ENCODE measurements around the gene OVCA2.
"Not testable (repeated sequence)": the region's sequence is repeated elsewhere in the genome, so short reads cannot be mapped to it uniquely, and the experiment has no call there.

The OVCA2 gene

DNA sequence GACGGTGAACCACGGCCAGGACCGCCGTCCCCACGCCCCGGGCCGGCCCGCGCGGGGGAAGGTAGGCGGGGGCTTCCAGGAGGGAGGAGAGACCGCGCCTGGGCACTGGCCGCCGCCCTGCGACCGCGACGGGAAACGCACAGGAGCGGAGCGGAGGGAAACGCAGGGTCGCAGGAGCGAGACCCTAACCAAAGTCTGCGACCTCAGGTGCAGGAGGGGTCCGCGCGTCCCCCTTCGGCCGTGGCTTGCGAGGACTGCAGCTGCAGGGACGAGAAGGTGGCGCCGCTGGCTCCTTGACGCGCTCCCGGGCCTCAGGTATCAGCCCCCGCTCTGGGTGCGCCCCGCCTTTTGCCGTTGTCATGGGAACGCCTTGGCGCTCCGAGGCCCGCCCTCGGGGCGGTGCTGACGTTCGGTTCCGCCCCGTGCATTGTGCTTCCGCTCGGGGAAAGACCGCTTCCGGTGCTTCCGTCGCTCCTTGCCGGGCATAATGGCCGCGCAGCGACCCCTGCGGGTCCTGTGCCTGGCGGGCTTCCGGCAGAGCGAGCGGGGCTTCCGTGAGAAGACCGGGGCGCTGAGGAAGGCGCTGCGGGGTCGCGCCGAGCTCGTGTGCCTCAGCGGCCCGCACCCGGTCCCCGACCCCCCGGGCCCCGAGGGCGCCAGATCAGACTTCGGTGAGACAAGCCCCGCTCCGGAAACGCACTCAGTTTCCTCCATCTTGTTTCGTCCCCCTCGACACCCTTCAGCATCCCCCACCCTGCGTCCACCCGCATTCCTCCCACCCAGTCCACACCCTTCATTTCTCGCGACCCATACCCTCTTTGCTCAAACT, at the start of gene OVCA2:
OVCA2 (plus strand) TSS at position 462 of the 829 bp plus-strand sequence; CDS start at position 488, 26 bp downstream.
- peak; percentile 95 for DNase-seq (ENCODE audit: low read depth)

DNA sequence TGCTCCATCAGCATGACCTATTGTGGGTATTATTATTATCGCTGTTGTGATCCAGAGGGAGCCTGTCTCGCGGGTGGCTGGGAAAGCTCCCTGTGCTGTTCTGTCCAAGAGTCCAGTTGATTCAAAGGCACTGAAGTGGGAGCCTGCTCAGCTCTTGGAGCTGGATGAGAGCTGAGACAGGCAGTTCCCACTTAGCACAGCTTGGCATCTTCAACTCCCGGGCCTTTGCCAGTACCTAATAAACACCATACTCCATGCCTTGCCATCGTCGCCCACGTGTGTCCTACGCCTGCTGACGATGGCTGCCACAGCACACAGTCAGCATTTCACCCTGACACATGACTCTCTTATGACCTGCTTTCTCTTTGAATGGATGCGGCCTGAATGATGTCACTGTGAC, 49.3 kb upstream of the OVCA2 start:
- no peak for DNase-seq (ENCODE audit: low read depth)

DNA sequence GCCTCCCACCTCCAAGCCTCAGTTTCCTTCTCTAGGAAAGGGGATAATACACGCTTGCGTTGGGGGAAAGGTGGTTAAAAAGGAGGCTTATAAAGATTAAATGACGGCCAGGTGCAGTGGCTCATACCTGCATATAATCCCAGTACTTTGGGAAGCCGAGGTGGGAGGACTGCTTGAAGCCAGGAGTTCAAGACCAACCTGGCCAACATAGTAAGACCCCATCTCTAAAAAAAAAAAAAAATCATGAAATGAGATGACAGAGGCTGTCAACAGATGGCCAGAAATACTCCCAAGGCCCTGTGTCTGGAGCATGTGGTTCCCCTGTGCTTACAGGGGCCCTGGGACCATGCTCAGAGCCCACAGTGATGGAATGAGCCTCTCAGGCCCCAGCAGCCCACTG, 47.1 kb upstream of the OVCA2 start:
- DNase-seq (ENCODE audit: low read depth), result no peak

DNA sequence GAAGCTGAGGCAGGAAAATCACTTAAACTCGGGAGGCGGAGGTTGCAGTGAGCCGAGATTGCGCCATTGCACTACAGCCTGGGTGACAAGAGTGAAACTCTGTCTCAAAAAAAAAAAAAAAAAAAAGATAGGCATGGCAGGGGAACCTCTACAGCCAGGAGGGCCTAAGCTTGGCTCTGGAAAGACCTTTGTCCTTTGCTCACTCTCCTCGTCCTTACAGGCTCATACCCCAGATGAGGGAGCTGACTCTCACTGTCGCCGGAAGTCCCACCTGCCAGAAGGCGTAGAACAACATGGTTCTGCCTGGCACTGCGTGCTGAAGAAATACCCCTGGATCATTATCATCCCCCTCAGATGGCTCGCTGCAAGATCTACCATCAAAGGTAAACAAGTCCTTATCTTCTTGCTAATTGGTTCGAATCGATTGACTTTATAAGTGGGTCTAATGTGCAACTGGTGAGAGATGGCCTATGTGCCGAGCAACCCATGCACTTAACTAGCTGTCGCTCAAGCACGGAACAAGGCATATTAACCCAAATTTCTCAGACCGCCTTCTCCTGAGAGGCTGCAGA, 46.4 kb upstream of the OVCA2 start:
- DNase-seq (ENCODE audit: low read depth), result no peak

DNA sequence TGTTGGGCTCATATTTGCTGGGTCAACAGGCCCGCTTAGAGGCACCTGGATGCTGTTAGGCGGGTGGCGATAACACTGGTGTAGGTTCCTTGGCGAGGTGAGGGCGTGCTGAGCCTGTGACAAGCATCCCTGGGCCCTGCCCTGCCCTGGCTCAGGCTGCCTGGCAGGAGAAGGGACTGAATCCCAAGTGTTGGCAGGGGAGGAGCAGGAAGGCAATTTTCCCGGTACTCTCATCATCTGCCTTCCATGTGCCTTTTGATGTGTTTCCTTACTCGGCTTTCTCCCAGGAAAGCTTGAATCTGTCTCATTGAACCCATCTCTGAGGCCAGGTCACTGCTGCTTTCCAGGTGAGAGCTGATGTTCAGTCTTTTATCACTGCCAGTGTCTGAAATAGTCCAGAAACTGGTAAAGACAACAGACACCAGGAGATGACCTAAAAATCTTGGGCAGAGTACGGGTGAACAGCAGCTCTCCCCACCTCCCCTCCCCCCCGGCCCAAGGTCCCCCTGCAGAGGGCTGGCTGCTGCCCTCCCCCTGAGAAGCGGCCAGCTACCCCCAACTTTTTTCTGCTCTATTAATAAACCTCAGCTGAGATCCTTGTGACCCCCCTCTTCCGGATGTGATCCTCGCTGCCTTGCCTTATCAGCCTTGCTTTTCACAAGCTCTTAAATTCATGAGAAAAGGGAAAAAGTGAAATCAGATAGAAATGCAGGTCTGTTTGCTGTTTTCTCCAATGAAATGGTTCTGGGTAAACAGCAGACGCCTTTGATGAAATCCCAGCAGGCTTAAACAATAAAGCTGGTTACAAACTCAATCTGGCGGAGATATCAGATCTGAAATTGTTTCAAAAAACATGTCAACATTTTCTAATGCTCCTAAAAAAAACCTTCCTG, 45.7 kb upstream of the OVCA2 start:
- no peak for DNase-seq (ENCODE audit: low read depth)

DNA sequence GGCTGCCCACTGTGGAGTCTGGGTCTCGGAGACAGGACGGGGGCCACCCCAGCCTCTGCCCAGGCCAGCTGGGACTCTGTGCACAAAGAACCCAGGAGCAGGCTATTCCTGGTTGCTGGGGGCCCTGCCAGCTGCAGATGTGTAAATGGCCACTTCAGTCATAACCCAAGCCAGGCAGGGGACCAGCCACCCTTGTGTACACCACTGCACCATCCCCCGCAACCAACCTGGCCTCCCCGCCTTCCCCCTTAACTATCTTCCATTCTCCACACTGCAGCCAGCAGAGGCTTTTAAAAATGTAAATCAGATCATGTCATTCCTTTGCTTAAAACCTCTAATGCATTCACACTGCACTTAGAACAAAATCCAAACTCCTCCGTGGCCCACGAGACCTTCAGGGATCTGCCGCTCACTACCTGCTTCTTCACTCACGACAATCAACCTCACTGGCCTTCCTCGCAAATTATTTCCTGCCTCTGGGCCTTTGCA, 45.0 kb upstream of the OVCA2 start:
- DNase-seq (ENCODE audit: low read depth), result no peak

DNA sequence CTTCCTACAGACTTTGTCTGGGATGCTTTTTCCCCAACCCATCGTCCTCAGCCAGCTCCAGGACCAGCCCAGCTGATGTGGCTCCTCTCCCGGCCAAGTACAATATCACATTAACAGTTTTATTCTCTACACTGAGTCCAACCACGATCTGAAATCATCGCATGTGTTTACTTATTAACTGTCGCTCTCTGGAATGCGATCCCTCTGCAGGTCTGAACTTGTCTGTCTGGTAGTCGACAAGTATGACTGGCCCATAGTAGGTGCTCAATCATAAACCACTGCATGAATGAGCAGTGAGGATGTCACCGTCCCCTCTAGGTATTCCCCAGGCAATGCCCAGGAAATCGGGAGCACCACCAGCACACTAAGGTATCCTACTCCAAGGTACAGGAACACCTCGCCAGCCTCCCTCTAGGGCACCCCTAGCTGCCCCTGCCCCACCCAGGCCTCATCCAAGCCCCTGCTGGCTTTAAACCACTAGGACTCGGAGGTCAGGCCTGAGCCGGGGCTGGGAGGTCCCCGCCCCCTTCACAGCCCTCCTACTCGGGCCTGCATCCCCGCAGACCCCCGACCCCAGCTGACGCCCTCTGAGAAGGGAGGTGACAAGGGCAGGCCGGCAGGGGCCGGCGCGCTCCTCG, 44.4 kb upstream of the OVCA2 start:
- DNase-seq (ENCODE audit: low read depth), result no peak

DNA sequence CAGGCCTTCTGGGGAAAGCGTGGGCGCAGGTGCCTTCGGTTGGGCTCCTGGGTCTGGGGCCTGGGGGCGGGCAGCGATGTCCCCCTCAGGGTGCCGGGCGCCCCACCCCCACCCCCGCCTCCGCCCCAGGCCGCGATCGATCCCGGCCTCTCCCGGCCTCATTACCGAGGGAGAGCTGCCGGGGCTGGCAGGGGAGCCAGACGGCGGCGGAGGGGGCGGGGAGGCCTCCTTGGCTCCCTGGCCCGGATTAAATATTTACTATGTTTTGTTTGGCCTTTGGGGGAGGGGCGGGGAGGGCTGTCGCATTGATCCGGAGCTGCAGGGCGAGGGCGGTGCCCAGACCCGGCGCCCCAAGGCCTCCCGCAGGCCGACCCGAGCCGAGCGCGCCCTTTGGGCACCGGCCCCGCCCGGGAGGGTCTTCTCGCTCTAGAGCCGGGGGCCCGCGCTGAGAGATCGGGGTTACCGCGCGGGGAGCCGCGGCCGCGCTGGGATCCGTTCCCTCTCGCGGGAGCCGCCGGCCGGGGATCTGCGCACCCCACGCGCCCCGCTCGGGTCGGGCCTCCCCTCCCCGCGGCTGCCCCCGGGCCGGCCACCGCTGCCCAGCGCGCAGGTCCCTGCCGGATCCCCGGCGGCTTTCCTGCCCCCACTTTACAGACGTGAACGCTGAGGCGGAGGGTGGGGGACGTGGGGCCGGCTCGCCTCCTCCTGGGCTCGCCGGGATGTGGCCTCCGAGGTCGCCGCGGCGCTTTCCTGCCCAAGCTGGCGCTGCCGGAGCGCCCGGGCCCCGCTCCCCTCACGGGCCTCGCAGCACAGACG, 43.7 kb upstream of the OVCA2 start:
- DNase-seq (ENCODE audit: low read depth), result no peak

DNA sequence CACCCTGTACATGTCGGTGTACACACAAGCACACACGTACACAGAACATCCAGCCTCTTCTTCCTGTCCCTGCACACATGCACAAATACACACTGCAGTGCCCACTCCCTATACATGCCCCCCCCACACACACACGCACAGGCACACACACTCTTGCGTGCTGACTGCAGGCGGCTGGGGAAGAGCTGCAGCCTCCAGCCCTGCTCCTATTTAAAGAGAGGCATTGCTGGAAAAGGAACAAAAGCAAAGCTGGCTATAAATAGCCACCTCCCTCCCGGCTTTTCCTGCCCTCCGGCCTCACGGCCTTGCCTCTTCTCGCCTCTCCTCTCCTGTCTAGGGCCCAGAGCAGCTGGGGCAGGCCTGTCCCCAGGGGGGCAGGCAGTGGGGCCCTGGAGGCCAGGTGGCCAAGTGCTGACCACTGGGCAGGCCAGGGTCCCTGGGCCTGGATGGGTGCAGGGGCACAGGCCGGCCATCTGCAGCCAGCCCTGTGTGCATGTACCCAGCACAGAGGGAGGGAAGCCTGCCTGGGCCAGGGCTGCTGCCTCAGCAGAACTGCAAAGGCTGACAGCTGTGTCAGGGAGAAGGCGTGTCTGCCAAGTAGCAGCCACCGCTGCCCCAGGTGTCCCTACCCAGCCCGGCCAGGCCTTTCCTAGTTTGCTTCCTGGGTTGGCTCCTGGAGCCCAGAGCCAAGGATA, 42.1 kb upstream of the OVCA2 start:
- no peak for DNase-seq (ENCODE audit: low read depth)

DNA sequence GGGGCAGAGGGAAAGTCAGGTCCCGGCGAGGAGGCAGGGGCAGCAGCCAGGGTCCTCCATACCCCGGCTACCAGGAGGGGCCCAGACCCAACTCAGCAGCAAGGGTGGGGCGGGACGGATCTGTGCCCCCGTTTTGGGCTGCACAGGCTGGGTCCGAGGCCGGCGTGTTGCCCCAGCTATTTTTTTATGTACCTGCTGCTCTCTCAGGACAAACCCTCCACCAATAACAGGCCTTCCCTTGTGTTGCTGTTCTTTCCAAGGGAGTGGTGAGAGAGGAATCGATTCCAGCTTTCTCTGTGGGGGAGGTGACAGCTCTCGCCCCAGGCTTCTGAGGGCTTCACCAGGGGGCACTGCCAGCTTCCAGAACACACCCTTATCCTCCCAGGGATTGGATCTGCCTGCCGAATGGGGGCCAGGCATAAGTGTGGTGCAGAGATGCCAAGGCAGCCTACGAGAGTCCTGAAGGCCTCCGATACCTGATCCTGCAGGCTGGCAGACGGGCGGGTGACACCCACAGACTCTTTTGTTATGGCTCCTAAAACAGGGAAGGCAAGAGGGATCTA, 39.0 kb upstream of the OVCA2 start:
- no peak for DNase-seq (ENCODE audit: low read depth)

DNA sequence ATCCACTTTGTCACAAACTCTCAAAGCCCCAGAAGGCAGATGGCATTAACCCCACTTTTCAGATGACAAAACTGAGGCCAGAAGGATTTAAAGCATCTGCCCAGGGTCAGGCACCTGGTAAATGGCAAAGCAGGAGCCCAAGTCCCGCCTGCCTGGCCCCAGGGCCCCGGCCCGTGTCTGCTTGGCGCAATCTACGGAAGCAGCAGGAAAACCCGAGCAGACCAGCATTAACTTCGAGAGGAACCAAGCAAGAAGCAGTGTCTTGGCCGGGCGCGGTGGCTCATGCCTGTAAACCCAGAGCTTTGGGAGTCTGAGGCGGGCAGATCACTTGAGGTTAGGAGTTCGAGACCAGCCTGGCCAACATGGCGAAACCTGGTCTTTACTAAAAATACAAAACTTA, 38.3 kb upstream of the OVCA2 start:
- DNase-seq (ENCODE audit: low read depth), result no peak

DNA sequence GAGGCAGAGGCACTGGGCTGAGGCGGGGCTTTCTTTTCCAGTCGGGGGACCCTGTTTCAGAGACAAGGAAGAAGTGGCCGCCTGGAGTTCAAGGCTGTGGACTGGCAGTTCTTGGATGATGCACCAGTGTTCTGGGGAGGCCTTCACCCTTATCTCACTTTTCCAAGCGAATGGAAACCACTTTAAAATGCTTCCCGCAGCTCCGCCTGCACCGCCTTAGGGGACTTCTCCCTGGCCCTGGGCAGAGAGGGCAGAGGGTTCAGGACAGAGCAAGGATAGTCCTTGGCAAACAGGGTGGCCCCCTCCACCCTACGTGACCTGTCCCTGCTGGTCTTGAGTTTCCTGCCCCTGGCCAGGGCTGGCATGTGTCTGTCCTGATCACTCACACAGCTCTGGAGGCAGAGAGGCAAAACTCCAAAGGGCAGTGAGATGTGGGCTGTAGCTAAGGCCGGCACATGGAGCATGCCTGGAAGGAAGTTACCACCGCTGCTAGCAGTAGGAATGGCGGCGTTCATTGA, 37.3 kb upstream of the OVCA2 start:
- DNase-seq (ENCODE audit: low read depth), result no peak

DNA sequence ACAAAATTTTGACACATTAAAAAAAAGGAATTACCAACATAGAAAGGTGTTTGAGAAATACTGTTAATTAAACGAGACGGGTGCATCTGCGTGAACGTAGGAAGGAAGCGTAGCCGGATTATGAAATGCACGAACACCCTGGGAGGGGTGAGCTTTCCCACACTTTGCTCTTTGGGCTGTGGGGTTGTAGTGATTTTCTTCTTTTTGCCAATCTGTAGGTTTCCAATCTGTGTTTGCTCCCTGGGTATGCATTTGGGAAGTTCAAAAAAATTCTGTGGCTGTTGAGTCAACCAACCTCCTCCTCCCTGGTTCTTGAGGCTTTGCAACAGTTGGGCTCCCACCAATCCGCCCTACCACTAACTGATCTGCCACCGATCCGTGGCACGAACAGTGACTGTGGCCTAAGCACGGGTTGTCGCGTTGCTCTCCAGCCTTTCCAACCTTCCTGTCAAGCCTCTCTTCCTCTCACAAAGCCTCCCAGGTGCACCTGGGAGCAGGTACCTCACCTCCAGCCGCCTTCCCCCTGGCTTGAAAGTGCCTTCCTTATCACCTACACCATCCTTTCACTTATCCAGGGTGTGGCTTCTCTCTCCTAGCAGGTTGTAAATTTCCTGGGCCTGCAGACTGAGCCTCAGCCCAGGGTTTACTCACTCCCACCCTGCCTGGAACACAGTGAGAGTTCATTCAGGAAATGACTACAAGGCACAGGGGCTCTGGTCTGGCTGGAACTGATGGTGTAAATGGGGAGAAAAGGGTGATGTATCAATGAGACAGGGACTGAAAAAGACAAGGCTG, 33.3 kb upstream of the OVCA2 start:
- DNase-seq (ENCODE audit: low read depth), result no peak

DNA sequence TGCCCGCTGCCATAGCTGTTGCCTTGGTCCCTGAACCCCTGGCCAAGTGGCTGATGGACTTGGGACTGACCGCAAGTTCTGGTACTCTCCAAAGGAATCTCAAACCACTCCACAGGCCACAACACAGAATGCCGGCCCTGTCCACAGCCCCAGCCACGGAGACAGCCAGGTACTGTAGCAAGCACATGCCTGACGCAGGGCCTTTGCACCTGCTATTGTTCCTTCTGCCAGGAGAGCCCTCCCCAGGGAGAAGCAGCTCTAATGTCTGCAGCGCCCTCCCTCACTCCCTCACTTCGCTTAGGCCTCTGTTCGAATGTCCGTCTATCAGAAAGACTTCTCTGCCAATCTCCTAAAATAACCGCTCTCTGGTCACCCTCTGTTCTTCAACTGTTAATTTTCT, 32.1 kb upstream of the OVCA2 start:
- DNase-seq (ENCODE audit: low read depth), result no peak

DNA sequence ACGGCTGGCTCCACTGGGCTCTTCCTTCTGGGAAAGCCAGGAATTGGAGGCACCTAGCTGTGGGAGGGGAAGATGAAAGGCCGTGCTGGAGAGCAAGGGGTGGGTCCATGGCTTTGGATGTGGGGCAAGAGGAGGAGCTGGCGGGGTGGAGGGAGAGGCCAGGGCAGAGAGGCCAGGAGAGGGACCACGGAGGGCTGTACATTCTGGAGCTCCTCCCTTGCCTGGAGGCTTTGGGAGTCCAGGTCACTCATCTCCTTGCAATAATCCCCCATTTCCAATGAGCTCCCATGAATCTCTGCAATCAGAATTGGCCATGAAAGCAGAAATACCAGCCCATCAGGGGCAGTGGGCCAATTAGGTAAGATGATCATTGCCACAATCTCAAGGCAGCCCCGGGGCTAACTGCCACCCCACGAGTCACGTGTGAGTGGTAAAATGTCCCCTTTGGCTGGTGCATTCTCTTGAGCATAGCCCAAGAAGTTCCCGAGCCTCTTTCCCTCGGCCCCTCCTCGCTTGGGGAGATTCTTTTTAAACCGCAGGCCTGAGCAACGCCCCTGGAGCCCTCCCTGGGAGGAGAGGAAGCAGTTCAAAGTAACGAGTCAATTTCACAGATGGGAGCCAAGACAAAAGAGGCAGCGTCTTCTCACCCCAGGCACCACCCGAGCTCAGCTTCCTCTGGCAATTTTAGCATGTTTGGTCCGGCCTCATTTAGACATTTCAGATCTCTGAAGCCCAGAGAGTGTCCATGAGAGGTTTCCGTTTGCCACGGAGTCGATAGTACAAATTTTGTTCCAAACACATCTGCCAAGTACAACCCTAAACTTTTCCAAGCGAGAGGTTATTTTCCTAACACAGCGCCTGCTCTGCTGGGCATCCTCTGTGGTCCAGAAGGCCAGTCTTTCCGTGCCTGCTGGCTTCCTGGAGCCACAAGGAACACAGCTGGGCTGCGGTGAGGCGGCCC, 30.1 kb upstream of the OVCA2 start:
- DNase-seq (ENCODE audit: low read depth), result no peak

DNA sequence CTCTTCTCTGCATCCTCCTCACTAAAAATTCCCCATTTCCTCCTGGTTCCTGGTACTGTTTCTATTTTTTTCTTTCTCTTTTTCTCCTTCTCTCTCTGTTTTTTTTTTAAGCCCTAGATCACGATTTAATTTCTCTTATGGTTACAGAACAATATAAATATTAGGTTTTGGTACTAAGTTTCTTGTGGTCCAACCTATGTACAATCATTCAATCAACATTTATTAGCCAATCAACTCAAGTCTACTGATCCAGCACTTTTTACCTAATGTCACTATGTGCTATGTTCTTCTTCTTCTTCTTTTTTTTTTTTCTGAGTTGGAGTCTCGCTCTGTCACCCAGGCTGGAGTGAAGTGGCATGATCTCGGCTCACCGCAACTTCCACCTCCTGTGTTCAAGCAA, 29.3 kb upstream of the OVCA2 start:
- no peak for DNase-seq (ENCODE audit: low read depth)

DNA sequence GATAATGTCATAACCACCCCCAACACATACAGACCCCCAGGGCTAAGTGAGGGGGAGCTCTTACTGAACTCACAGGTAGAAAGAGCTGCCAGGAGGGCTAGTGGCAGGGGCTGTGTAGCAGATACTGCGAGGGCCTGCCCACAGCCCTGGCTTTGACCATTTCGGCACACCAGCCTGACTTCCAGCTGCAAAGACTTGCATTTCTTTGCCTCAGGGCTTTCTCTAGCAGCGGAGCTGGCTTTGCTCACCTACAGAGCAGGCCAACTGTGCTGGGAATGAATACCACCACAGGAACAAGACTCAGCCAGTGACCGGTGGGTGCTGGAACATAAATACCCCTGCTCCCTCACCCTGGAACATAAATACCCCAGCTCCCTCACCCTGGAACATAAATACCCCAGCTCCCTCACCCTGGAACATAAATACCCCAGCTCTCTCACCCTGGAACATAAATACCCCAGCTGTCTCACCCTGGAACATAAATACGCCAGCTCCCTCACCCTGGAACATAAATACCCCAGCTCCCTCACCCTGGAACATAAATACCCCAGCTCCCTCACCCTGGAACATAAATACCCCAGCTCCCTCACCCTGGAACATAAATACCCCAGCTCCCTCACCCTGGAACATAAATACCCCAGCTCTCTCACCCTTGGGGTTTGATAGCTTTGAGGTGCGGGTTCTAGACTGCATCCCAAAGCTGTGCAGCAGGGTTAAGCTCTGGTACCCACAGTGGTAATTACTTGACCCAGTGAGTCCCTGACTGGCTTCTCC, 28.4 kb upstream of the OVCA2 start:
- not testable (repeated sequence) for DNase-seq (ENCODE audit: low read depth)
